NCI-H1436 (cell line): ENCODE data around the gene PLCD1.

Experiments used
- DNase-seq: peaks from one replicate; lab custom pipeline; 2025; lab: John Stamatoyannopoulos, UW

The PLCD1 gene

GRCh38 chr3:38016847-38017444 is 12.5 kb downstream of the PLCD1 start:
- DNase-seq: no peak

- no peak for DNase-seq
Measured at GRCh38 chr3:38016410-38016809, 13.0 kb downstream of the PLCD1 start.

- DNase-seq: no peak
Measured at GRCh38 chr3:38015984-38016383, 13.5 kb downstream of the PLCD1 start.

- DNase-seq: no peak
Measured at GRCh38 chr3:38015485-38015884, 14.0 kb downstream of the PLCD1 start.

- no peak for DNase-seq
Measured at GRCh38 chr3:38011111-38011510, 18.3 kb downstream of the PLCD1 start.

- no peak for DNase-seq
Measured at GRCh38 chr3:38009807-38010591, 19.4 kb downstream of the PLCD1 start.

GRCh38 chr3:38008971-38009580 is 20.4 kb downstream of the PLCD1 start:
- DNase-seq: no peak

GRCh38 chr3:38008191-38008701 is 21.2 kb downstream of the PLCD1 start:
- no peak for DNase-seq

- no peak for DNase-seq
Measured at GRCh38 chr3:38007754-38008090, 21.7 kb downstream of the PLCD1 start.

- DNase-seq: no peak
Measured at GRCh38 chr3:38006445-38006995, 22.9 kb downstream of the PLCD1 start.

GRCh38 chr3:38006031-38006430 is 23.4 kb downstream of the PLCD1 start:
- DNase-seq: no peak

GRCh38 chr3:38005076-38006020 is 24.1 kb downstream of the PLCD1 start:
- DNase-seq: no peak

- DNase-seq: no peak
Measured at GRCh38 chr3:38004415-38005075, 24.9 kb downstream of the PLCD1 start.

- DNase-seq: no peak
Measured at GRCh38 chr3:38003817-38004414, 25.5 kb downstream of the PLCD1 start.

- no peak for DNase-seq
Measured at GRCh38 chr3:38003371-38003816, 26.0 kb downstream of the PLCD1 start.

- DNase-seq: no peak
Measured at GRCh38 chr3:38002940-38003339, 26.5 kb downstream of the PLCD1 start.

GRCh38 chr3:38002291-38002876 is 27.1 kb downstream of the PLCD1 start:
- no peak for DNase-seq

- no peak for DNase-seq
Measured at GRCh38 chr3:38001456-38002081, 27.9 kb downstream of the PLCD1 start.

- no peak for DNase-seq
Measured at GRCh38 chr3:38000965-38001455, 28.4 kb downstream of the PLCD1 start.
